SK-N-SH treated with all-trans-retinoic acid at 6 μM for 48 hours (cell line): Measurements from ENCODE around the gene FAM171A1.

Experiments
- ATAC-seq: fragments of 200-7000 bp; cut with Tn5 transposase; 3 replicates; pipeline ENCODE4 v1.9.1; 2020; ENCODE audit warnings: mild to moderate bottlenecking, moderate library complexity
- ARNTL ChIP-seq: fragments of 450-650 bp; formaldehyde crosslinking; IDR thresholded peaks from 2 replicates; pipeline ENCODE4 v1.5.0; 2020; ENCODE audit warnings: low read depth, mild to moderate bottlenecking, moderate library complexity, borderline replicate concordance
- BACH2 ChIP-seq: fragments of 250-450 bp; sonication (Bioruptor Pico); IDR thresholded peaks from 2 replicates; pipeline ENCODE4 v1.9.0; 2021; ENCODE audit warnings: mild to moderate bottlenecking, borderline replicate concordance
- CSDC2 ChIP-seq: fragments of 250-450 bp; sonication (Bioruptor Pico); IDR thresholded peaks from 2 replicates; pipeline ENCODE4 v1.5.0; 2020; ENCODE audit warnings: mild to moderate bottlenecking, moderate library complexity
- ESRRG ChIP-seq: fragments of 250-450 bp; sonication (Bioruptor Pico); IDR thresholded peaks from 2 replicates; pipeline ENCODE4 v1.6.1; 2021; ENCODE audit warnings: mild to moderate bottlenecking
- GLIS3 ChIP-seq: fragments of 250-450 bp; sonication (Bioruptor Pico); IDR thresholded peaks from 2 replicates; pipeline ENCODE4 v1.5.0; 2020; ENCODE audit warnings: mild to moderate bottlenecking, moderate library complexity
- ISL1 ChIP-seq: fragments of 250-450 bp; sonication (Bioruptor Pico); IDR thresholded peaks from 2 replicates; pipeline ENCODE4 v2.1.2; 2022; ENCODE audit warnings: mild to moderate bottlenecking, moderate library complexity
- OSR1 ChIP-seq: fragments of 250-450 bp; sonication (Bioruptor Pico); IDR thresholded peaks from 2 replicates; pipeline ENCODE4 v1.8.0; 2022; ENCODE audit warnings: moderate library complexity, mild to moderate bottlenecking, inconsistent platforms
- PATZ1 ChIP-seq: fragments of 250-450 bp; sonication (Bioruptor Pico); IDR thresholded peaks from 2 replicates; pipeline ENCODE4 v1.8.0; 2020; ENCODE audit warnings: mild to moderate bottlenecking, moderate library complexity, borderline replicate concordance
- PPARA ChIP-seq: fragments of 250-450 bp; sonication (Bioruptor Pico); IDR thresholded peaks from 2 replicates; pipeline ENCODE4 v1.5.0; 2020; ENCODE audit warnings: mild to moderate bottlenecking, borderline replicate concordance
- SNAI2 ChIP-seq: fragments of 250-450 bp; sonication (Bioruptor Pico); IDR thresholded peaks from 2 replicates; pipeline ENCODE4 v1.5.0; 2020; ENCODE audit warnings: mild to moderate bottlenecking, moderate library complexity
- TOX ChIP-seq: fragments of 250-450 bp; sonication (Bioruptor Pico); IDR thresholded peaks from 2 replicates; pipeline ENCODE4 v1.8.0; 2021; ENCODE audit warnings: mild to moderate bottlenecking, moderate library complexity, borderline replicate concordance
- ZC3H10 ChIP-seq: fragments of 250-450 bp; sonication (Bioruptor Pico); IDR thresholded peaks from 2 replicates; pipeline ENCODE4 v1.5.1; 2021; ENCODE audit warnings: mild to moderate bottlenecking, moderate library complexity
- ZFP3 ChIP-seq: fragments of 250-450 bp; sonication (Bioruptor Pico); IDR thresholded peaks from 2 replicates; pipeline ENCODE4 v1.5.0; 2020; ENCODE audit warnings: mild to moderate bottlenecking, moderate library complexity
- ZFP30 ChIP-seq: fragments of 450-650 bp; formaldehyde crosslinking; IDR thresholded peaks from 2 replicates; pipeline ENCODE4 v1.5.0; 2022; ENCODE audit warnings: mild to moderate bottlenecking, moderate library complexity
- ZNF565 ChIP-seq: fragments of 450-650 bp; formaldehyde crosslinking; conservative IDR thresholded peaks from 2 replicates; pipeline ENCODE4 v1.5.0; 2020; ENCODE audit warnings: low read depth, mild to moderate bottlenecking, moderate library complexity
- ZNF8 ChIP-seq: fragments of 450-650 bp; formaldehyde crosslinking; IDR thresholded peaks from 2 replicates; pipeline ENCODE4 v1.5.0; 2020; ENCODE audit warnings: mild to moderate bottlenecking, moderate library complexity
- TF ChIP-seq, protein P1 (sequence below): fragments of 250-450 bp; sonication (Bioruptor Pico); IDR thresholded peaks from 2 replicates; pipeline ENCODE4 v1.5.1; 2021; ENCODE audit warnings: mild to moderate bottlenecking, moderate library complexity
- TF ChIP-seq, protein P2 (sequence below): fragments of 250-450 bp; sonication (Bioruptor Pico); IDR thresholded peaks from 2 replicates; pipeline ENCODE4 v1.5.0; 2020; ENCODE audit warnings: mild to moderate bottlenecking, moderate library complexity
- TF ChIP-seq, protein P3 (sequence below): fragments of 250-450 bp; sonication (Bioruptor Pico); IDR thresholded peaks from 2 replicates; pipeline ENCODE4 v1.8.0; 2021; ENCODE audit warnings: low read depth, mild to moderate bottlenecking, moderate library complexity, borderline replicate concordance

Gene FAM171A1

GRCh38 chr10:15242261-15242840 is 128.7 kb downstream of the FAM171A1 start:
- no peak for TF ChIP-seq ARNTL (CRISPR knock-in tag)
- TF ChIP-seq, protein P1, sequence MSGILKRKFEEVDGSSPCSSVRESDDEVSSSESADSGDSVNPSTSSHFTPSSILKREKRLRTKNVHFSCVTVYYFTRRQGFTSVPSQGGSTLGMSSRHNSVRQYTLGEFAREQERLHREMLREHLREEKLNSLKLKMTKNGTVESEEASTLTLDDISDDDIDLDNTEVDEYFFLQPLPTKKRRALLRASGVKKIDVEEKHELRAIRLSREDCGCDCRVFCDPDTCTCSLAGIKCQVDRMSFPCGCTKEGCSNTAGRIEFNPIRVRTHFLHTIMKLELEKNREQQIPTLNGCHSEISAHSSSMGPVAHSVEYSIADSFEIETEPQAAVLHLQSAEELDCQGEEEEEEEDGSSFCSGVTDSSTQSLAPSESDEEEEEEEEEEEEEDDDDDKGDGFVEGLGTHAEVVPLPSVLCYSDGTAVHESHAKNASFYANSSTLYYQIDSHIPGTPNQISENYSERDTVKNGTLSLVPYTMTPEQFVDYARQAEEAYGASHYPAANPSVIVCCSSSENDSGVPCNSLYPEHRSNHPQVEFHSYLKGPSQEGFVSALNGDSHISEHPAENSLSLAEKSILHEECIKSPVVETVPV, result no peak
- TF ChIP-seq PATZ1, result no peak
- TF ChIP-seq ZNF565 (CRISPR knock-in tag), result no peak
- no peak for TF ChIP-seq ZNF8
- no peak for TF ChIP-seq ZFP30 (CRISPR knock-in tag)
- no peak for TF ChIP-seq GLIS3
- no peak for TF ChIP-seq BACH2
- TF ChIP-seq CSDC2 (CRISPR knock-in tag), result no peak
- TF ChIP-seq, protein P2, sequence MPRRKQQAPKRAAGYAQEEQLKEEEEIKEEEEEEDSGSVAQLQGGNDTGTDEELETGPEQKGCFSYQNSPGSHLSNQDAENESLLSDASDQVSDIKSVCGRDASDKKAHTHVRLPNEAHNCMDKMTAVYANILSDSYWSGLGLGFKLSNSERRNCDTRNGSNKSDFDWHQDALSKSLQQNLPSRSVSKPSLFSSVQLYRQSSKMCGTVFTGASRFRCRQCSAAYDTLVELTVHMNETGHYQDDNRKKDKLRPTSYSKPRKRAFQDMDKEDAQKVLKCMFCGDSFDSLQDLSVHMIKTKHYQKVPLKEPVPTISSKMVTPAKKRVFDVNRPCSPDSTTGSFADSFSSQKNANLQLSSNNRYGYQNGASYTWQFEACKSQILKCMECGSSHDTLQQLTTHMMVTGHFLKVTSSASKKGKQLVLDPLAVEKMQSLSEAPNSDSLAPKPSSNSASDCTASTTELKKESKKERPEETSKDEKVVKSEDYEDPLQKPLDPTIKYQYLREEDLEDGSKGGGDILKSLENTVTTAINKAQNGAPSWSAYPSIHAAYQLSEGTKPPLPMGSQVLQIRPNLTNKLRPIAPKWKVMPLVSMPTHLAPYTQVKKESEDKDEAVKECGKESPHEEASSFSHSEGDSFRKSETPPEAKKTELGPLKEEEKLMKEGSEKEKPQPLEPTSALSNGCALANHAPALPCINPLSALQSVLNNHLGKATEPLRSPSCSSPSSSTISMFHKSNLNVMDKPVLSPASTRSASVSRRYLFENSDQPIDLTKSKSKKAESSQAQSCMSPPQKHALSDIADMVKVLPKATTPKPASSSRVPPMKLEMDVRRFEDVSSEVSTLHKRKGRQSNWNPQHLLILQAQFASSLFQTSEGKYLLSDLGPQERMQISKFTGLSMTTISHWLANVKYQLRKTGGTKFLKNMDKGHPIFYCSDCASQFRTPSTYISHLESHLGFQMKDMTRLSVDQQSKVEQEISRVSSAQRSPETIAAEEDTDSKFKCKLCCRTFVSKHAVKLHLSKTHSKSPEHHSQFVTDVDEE (CRISPR knock-in tag), result no peak
- no peak for TF ChIP-seq ESRRG
- no peak for TF ChIP-seq PPARA
- TF ChIP-seq SNAI2 (CRISPR knock-in tag), result no peak
- TF ChIP-seq, protein P3, sequence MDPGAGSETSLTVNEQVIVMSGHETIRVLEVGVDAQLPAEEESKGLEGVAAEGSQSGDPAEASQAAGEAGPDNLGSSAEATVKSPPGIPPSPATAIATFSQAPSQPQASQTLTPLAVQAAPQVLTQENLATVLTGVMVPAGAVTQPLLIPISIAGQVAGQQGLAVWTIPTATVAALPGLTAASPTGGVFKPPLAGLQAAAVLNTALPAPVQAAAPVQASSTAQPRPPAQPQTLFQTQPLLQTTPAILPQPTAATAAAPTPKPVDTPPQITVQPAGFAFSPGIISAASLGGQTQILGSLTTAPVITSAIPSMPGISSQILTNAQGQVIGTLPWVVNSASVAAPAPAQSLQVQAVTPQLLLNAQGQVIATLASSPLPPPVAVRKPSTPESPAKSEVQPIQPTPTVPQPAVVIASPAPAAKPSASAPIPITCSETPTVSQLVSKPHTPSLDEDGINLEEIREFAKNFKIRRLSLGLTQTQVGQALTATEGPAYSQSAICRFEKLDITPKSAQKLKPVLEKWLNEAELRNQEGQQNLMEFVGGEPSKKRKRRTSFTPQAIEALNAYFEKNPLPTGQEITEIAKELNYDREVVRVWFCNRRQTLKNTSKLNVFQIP, result no peak
- TF ChIP-seq TOX (CRISPR knock-in tag), result no peak
- TF ChIP-seq ISL1 (CRISPR knock-in tag), result no peak
- no peak for TF ChIP-seq ZFP3 (CRISPR knock-in tag)
- TF ChIP-seq OSR1 (CRISPR knock-in tag), result no peak
- no peak for TF ChIP-seq ZC3H10 (CRISPR knock-in tag)
- no peak for ATAC-seq

DNA sequence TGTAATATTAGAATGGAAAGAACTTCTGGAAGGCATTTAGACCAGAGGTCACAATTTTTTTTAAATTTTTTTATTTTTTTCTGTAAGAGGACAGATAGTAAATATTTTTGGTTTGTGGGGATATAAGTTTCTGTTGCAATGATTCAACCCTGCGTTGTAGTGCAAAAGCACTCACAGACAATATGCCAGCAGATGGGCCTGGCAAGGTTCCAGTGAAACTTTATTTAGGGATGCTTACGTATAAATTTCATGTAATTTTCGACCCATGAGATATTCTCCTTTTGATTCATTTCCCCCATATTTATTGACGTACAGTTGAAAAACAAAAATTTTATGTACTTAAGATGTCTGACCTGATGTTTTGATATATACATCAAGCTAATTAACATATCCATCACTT is 129.8 kb downstream of the FAM171A1 start:
- ATAC-seq, result no peak
- TF ChIP-seq BACH2 (no peak), SNAI2 (CRISPR knock-in tag) (no peak), GLIS3 (no peak), PATZ1 (no peak), PPARA (no peak), ZNF565 (CRISPR knock-in tag) (no peak), ZC3H10 (CRISPR knock-in tag) (no peak), ISL1 (CRISPR knock-in tag) (no peak), ESRRG (no peak), OSR1 (CRISPR knock-in tag) (no peak)
- TF ChIP-seq, protein P3, result no peak
- TF ChIP-seq, all 23 proteins: peak for 0
